Loucy (cell line): ENCODE measurements around the gene DNAJC22.

Experiments
- H2AFZ ChIP-seq: fragments of 200-600 bp; sonication (generic); 2 replicates; pipeline ENCODE4 v1.6.0; 2016; ENCODE audit warnings: antibody characterized with exemption, mild to moderate bottlenecking, low read length, moderate library complexity
- H3F3A ChIP-seq: fragments of 200-600 bp; 2 replicates; pipeline ENCODE4 v1.6.0; 2016; ENCODE audit warnings: antibody characterized with exemption, low read depth, mild to moderate bottlenecking
- H3K27me3 ChIP-seq: fragments of 200-600 bp; sonication (generic); 2 replicates; pipeline ENCODE4 v1.6.1; 2014; ENCODE audit warnings: low read length, mild to moderate bottlenecking; ENCODE audit not compliant: insufficient read depth, poor library complexity, severe bottlenecking
- H3K36me3 ChIP-seq: fragments of 200-600 bp; sonication (generic); 2 replicates; pipeline ENCODE4 v1.6.1; 2016; ENCODE audit warnings: low read length; ENCODE audit not compliant: insufficient read depth
- H3K4me1 ChIP-seq: fragments of 200-600 bp; sonication (generic); 2 replicates; pipeline ENCODE4 v1.5.1; 2014; ENCODE audit warnings: low read length, mild to moderate bottlenecking; ENCODE audit not compliant: insufficient read depth, poor library complexity, severe bottlenecking
- H3K4me2 ChIP-seq: fragments of 200-600 bp; sonication (generic); 2 replicates; pipeline ENCODE4 v1.6.0; 2014; ENCODE audit warnings: antibody characterized with exemption, low read length, low read depth, mild to moderate bottlenecking; ENCODE audit not compliant: poor library complexity, severe bottlenecking
- H3K4me3 ChIP-seq: fragments of 200-600 bp; sonication (generic); 2 replicates; pipeline ENCODE4 v1.5.1; 2014; ENCODE audit warnings: low read length, mild to moderate bottlenecking, mixed read lengths; ENCODE audit not compliant: poor library complexity, severe bottlenecking
- H3K79me2 ChIP-seq: fragments of 200-600 bp; sonication (generic); 2 replicates; pipeline ENCODE4 v1.6.1; 2014; ENCODE audit warnings: low read length; ENCODE audit not compliant: insufficient read depth
- H3K9ac ChIP-seq: fragments of 200-600 bp; sonication (generic); 2 replicates; pipeline ENCODE4 v1.6.0; 2014; ENCODE audit warnings: mild to moderate bottlenecking, low read depth, low read length, moderate library complexity; ENCODE audit not compliant: poor library complexity, severe bottlenecking
- H3K9me2 ChIP-seq: fragments of 200-600 bp; sonication (generic); replicated peaks from 2 replicates; pipeline ENCODE4 v1.6.1; 2016; ENCODE audit warnings: low read depth, low read length, mixed read lengths
- H3K9me3 ChIP-seq: fragments of 200-600 bp; sonication (generic); 2 replicates; pipeline ENCODE4 v1.6.1; 2014; ENCODE audit warnings: mild to moderate bottlenecking, antibody characterized with exemption, low read length, low read depth; ENCODE audit not compliant: insufficient read depth
- H4K20me1 ChIP-seq: fragments of 200-600 bp; sonication (generic); 2 replicates; pipeline ENCODE4 v1.6.0; 2014; ENCODE audit warnings: antibody characterized with exemption, low read length, mild to moderate bottlenecking; ENCODE audit not compliant: insufficient read depth, poor library complexity, severe bottlenecking
- CTCF ChIP-seq: fragments of 200-600 bp; sonication (generic); conservative IDR thresholded peaks from 2 replicates; pipeline ENCODE4 v1.5.1; 2014; ENCODE audit warnings: mild to moderate bottlenecking, antibody characterized with exemption, low read length
- EZH2phosphoT487 ChIP-seq: fragments of 200-600 bp; IDR thresholded peaks from 2 replicates; pipeline ENCODE4 v1.6.1; 2018; ENCODE audit warnings: antibody characterized with exemption, mild to moderate bottlenecking, moderate library complexity, borderline replicate concordance

DNAJC22 gene

DNA sequence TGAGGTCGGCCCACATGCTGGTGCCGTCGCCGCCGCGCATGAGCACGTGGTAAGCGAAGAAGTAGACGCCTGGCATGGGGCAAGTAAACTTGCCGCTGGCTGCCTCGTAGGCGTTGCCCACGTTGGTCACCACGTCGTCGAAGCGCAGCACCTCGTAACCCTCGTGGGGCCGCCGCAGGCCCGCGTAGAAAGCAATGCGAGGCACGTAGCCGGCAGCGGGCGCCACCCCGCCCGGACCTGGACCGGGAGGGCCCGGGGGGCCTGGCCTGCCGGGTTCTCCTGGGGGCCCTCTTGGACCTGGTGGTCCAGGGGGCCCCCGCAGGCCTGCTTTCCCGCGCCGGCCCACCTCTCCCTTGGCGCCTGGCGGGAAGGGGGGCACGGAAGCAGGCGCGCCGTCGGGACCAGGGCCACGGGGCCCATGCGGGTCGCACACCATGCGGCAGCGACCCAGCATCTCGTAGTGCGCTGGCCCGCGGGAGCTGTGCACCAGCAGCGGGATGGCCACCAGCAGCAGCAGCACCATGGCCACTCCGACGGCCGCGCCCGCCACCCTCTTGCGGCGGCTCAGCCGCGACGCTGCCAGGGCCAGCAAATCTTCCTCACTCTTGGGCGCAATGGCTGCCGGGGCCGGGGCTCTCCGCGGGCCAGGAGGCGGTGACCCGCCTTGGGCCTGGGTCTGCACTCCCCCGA lies 10.6 kb upstream of the DNAJC22 start:
- H3K4me1 ChIP-seq: peaks cover 14% of the 10 kb centered on the region
- no peak for TF ChIP-seq EZH2phosphoT487
- no peak for TF ChIP-seq CTCF
- no peaks in the 10 kb centered on the region for H3K9me3 ChIP-seq
- no peak overlapping the region for H3K4me3 ChIP-seq
- H4K20me1 ChIP-seq: no peaks in the 10 kb centered on the region
- H3K9ac ChIP-seq: no peak overlapping the region
- H3K4me2 ChIP-seq: no peak overlapping the region
- H3K36me3 ChIP-seq: peaks cover under 1% of the 10 kb centered on the region; the same call in 1 of the 2 replicates
- H3K27me3 ChIP-seq: no peaks in the 10 kb centered on the region
- no peaks in the 10 kb centered on the region for H3K9me2 ChIP-seq
- H3F3A ChIP-seq: no peaks in the 10 kb centered on the region
- H2AFZ ChIP-seq: no peak overlapping the region
- no peaks in the 10 kb centered on the region for H3K79me2 ChIP-seq

GRCh38 chr12:49336645-49337584 lies 9.8 kb upstream of the DNAJC22 start, which contains the start of gene C1QL4:
TSS of gene C1QL4 (minus strand) at chr12:49337188. CDS start at chr12:49336477, 711 bp downstream.
- Histone ChIP-seq H3K27me3 (no peaks in the 10 kb centered on the region), H4K20me1 (no peaks in the 10 kb centered on the region), H3K4me3 (peak within 1 kb of the TSS; percentile 75), H3K9me2 (no peaks in the 10 kb centered on the region), H3F3A (no peaks in the 10 kb centered on the region), H3K36me3 (no peaks in the 10 kb centered on the region), H3K79me2 (no peaks in the 10 kb centered on the region), H3K4me1 (peaks cover 14% of the 10 kb centered on the region), H3K9me3 (no peaks in the 10 kb centered on the region), H3K4me2 (peak within 1 kb of the TSS; percentile 75), H2AFZ (peak within 1 kb of the TSS; percentile 92), H3K9ac (peak within 1 kb of the TSS; percentile 65)
- no peak for TF ChIP-seq EZH2phosphoT487
- peak; percentile 80 for TF ChIP-seq CTCF

- H3K4me3 ChIP-seq: no peak overlapping the region
- no peaks in the 10 kb centered on the region for H3K36me3 ChIP-seq
- H2AFZ ChIP-seq: peak overlapping the region; percentile 38; the same call in 1 of the 2 replicates
- no peaks in the 10 kb centered on the region for H3F3A ChIP-seq
- no peaks in the 10 kb centered on the region for H3K79me2 ChIP-seq
- no peaks in the 10 kb centered on the region for H4K20me1 ChIP-seq
- no peak for TF ChIP-seq CTCF
- no peak for TF ChIP-seq EZH2phosphoT487
- H3K4me2 ChIP-seq: no peak overlapping the region
- peaks cover 14% of the 10 kb centered on the region for H3K4me1 ChIP-seq
- no peaks in the 10 kb centered on the region for H3K9me2 ChIP-seq
- H3K27me3 ChIP-seq: no peaks in the 10 kb centered on the region
- H3K9me3 ChIP-seq: no peaks in the 10 kb centered on the region
- H3K9ac ChIP-seq: no peak overlapping the region
These were observed 7.7 kb upstream of the DNAJC22 start for GRCh38 chr12:49338830-49339463.
